Hindlimb muscle (tissue), 1 donor: ENCODE measurements around the gene CCDC87. TPM values are rescaled to one million over a fixed set of nuclear protein-coding genes. Genes with fewer than 3 reads are reported as not detected.
"Not testable (repeated sequence)": the region's sequence is repeated elsewhere in the genome, so short reads cannot be mapped to it uniquely, and the experiment has no call there.

Experiments
- DNase-seq: peaks from one replicate; pipeline ENCODE4 v3.0.0-alpha.2; 2013
- polyA plus RNA-seq: library from polyadenylated mRNA; unstranded; fragments of 120-200 nt; gene quantifications from one replicate; pipeline ENCODE4 v1.2.1, GENCODE V29; 2013; ENCODE audit not compliant: insufficient read length

CCDC87 gene
- polyA plus RNA-seq, 1 donor = 0.25 TPM

DNA sequence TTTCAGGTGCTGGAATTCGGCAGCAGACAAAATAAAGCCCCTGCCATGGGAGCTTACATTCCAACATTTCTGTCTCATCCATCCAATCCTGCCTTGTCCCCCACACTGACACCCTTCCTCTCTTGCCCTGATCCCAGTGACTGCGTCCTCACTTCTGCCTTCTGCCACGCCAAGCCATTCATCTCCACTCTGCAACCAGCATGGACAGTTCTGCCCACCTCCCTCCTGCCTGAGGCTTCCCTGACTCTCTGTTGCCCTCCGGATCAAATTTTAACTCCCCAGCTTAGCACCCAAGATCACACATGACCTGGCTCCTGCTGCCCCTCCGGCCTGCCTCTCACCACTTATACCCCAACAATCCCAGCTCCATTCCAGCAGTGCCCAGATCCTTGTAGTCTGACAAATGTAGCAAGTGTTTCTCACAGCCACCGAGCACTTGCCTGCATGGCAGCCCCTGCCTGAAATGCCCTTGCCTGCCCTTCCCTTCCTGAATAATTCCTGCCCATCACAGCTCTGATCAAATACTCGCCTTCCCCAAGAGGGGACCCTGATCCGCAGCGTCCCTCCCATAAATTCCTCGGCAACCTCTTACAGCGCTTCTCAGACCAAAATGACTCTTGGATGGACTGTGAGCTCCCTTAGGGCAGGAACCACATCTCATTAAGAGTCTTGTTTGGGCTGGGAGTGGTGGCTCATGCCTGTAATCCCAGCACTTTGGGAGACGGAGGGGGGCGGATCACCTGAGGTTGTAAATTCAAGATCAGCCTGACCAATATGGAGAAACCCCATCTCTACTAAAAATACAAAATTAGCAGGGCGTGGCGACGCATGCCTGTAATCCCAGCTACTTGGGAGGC lies 43.9 kb downstream of the CCDC87 start:
- DNase-seq = no peak

GRCh38 chr11:66548041-66548440 lies 44.8 kb downstream of the CCDC87 start:
- DNase-seq = no peak

GRCh38 chr11:66547662-66548009 lies 45.2 kb downstream of the CCDC87 start:
- DNase-seq = no peak

DNA sequence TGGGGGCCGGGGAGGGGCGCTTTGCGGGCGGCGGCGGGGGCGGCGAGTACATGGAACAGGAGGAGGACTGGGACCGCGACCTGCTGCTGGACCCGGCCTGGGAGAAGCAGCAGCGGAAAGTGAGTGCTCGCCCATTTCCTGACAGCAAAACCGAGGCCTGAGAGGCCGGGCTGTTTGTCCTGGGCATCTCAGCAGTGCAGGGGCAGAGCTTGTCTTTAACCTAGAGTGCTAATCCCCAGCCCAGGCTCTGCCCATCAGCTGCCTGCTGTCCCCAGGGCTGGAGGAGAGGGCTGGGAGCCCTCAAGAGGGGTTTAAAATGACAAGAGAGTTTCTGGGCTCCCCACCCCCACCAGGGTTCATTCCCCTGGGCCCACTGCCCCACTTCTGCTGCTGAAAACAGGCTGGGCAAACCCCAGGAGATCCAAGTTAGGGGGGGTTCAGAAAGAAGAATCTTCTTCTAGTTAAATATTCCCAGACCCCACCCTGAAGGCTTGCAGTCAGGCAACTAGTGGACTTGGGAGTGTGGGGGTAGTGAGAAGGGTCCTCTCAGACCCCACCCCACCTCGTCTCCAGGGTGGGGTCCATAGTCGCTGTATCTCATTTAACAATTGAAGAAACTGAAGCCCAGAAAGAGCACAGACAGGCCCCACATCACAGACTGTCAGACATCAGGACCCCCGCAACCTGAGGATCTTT lies 45.7 kb downstream of the CCDC87 start:
- no peak for DNase-seq

DNA sequence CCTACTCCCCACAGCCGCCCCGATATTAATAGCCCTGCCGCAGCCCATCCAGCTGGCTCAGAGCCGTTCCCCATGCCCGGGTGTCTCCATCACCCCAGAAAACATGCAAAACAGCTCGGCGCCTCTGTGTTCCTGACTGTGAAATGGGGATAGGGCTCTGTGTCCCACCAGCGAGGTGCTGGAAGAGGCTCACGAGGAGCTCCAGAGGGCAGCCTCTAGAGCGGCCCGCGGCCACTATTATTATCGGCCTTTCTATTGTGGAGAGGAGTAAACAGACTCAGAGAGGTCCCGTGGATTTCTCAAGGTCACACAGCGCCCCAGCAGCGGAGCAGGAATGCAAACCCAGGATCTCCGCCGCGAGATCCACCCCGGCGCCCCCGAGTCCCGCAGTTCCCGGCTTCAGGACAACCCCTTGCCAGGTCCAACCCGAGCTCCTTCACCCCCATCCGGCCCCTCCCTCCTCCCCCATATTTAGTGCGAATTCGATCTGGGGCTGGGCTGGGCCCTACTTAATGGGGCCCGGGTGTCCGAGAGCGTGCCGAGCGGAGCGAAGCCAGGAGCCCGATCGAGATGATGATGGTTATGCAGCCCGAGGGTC lies 46.4 kb downstream of the CCDC87 start, which contains the start of gene ACTN3:
Gene ACTN3 (plus strand): TSS at position 536 of the 598 bp plus-strand sequence. CDS start 35 bp downstream, at position 571.
- DNase-seq = peak; percentile 24

- peak; percentile 94 for DNase-seq
Measured at GRCh38 chr11:66545701-66546367, 47.0 kb downstream of the CCDC87 start, which contains the start of gene ZDHHC24. TSS of gene ZDHHC24 (minus strand) at chr11:66546048. CDS start at chr11:66546003, 45 bp downstream.

DNA sequence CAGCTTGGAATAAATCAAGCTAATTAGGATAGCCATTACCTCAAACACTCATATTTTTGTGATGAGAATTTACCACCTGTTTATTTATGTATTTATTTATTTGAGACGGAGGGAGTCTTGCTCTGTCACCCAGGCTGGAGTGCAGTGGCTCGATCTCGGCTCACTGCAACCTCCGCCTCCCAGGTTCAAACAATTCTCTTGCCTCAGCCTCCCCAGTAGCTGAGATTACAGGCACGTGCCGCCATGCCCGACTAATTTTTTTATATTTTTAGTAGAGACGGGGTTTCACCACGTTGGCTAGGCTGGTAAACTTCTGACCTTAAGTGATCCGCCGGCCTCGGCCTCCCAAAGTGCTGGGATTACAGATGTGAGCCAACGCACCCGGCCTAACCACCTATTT lies 47.9 kb downstream of the CCDC87 start:
- DNase-seq = not testable (repeated sequence)

GRCh38 chr11:66543263-66544107 lies 49.4 kb downstream of the CCDC87 start:
- DNase-seq = peak; percentile 62

DNA sequence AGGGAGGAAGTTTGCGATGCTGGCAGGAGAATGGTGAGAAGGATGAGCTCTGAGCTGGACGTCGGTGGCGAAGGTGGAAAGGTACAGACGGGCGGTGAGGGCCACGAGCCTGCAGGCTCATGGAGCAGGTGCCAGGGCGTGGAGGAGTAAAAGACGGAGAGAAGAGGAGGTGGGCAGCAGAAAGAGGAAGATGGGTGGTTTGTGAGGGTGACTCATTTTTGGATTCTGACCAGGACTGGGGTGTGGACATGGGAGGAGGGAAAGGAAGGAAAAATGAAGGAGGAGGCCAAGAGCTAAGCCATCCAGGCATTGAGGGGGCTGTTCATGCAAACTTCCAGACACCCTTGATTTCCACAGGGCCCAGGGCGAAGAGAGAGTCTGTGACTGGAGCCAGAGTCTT lies 50.5 kb downstream of the CCDC87 start:
- DNase-seq = no peak

DNA sequence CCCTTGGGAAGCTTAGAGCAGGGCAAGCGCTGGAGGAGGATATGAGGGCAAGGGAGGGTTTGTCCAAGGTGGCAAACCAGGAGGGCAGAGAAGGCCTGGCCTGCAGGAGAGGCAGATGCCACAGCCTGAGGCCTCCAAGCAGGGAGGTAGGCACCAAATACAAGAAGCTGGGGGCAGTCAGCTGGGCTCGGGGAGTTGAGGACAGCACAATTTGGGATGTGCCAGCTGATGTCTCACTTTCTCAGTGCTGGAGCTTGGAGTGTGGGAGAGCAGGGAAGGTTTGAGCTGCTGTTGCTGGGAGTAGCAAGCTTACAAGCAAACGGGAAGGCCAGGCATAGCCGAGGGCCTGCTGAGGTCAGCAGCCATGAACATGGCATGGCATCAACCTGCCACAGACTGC lies 51.0 kb downstream of the CCDC87 start:
- DNase-seq = no peak

DNA sequence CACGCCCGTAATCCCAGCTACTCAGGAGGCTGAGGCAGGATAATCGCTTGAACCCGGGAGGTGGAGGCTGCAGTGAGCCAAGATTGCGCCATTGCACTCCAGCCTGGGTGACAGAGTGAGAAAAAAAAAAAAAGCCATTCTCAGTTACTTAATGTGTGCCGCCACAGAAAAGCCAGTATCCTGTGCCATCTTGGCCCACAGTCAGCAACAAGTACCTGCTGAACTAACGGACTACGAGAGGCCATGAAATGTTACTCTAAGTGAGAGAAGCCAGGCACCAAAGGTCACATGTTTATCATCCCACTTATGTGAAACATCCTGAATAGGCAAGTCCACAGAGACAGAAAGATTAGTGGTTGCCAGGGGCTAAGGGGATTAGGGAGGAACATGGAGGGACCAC lies 52.3 kb downstream of the CCDC87 start:
- DNase-seq = not testable (repeated sequence)

Other genes starting within 250 kb of the CCDC87 start
- gene BRMS1, start 248.0 kb downstream of the CCDC87 start, polyA plus RNA-seq = 21.8 TPM
- 22.0 TPM for gene B4GAT1, start 245.4 kb downstream of the CCDC87 start, polyA plus RNA-seq
- gene SLC29A2, start 221.3 kb downstream of the CCDC87 start, polyA plus RNA-seq = 40.8 TPM
- gene NPAS4, start 172.0 kb downstream of the CCDC87 start, polyA plus RNA-seq = 0.21 TPM
- gene MRPL11, start 154.2 kb downstream of the CCDC87 start, polyA plus RNA-seq = 45.9 TPM
- 8.6 TPM for gene PELI3, start 126.2 kb downstream of the CCDC87 start, polyA plus RNA-seq
- gene DPP3, start 112.6 kb downstream of the CCDC87 start, polyA plus RNA-seq = 25.7 TPM
- gene BBS1, start 82.4 kb downstream of the CCDC87 start, polyA plus RNA-seq = 21.4 TPM
- gene ZDHHC24, start 47.0 kb downstream of the CCDC87 start, polyA plus RNA-seq = 4.6 TPM
- 141 TPM for gene ACTN3, start 46.2 kb downstream of the CCDC87 start, polyA plus RNA-seq
- 27.0 TPM for gene CTSF, start 24.5 kb downstream of the CCDC87 start, polyA plus RNA-seq
- 39.3 TPM for gene CCS, start 122 bp upstream of the CCDC87 start, polyA plus RNA-seq
- 51.5 TPM for gene RBM14, start 23.6 kb upstream of the CCDC87 start, polyA plus RNA-seq
- 141 TPM for gene RBM4, start 45.6 kb upstream of the CCDC87 start, polyA plus RNA-seq
- gene RBM4B, start 84.8 kb upstream of the CCDC87 start, polyA plus RNA-seq = 38.0 TPM
- 24.3 TPM for gene SPTBN2, start 136.2 kb upstream of the CCDC87 start, polyA plus RNA-seq